GM21447 (cell line): ENCODE data around the gene MAST1.
A peak's percentile ranks its signal among the peaks of the same experiment; 100 is the strongest.
"Not testable (repeated sequence)": the region's sequence is repeated elsewhere in the genome, so short reads cannot be mapped to it uniquely, and the experiment has no call there.

ENCODE experiments used
- ATAC-seq: cut with Tn5 transposase; IDR thresholded peaks from one replicate; pipeline ENCODE4 v1.9.1; 2021; ENCODE audit not compliant: unreplicated experiment

The MAST1 gene

DNA sequence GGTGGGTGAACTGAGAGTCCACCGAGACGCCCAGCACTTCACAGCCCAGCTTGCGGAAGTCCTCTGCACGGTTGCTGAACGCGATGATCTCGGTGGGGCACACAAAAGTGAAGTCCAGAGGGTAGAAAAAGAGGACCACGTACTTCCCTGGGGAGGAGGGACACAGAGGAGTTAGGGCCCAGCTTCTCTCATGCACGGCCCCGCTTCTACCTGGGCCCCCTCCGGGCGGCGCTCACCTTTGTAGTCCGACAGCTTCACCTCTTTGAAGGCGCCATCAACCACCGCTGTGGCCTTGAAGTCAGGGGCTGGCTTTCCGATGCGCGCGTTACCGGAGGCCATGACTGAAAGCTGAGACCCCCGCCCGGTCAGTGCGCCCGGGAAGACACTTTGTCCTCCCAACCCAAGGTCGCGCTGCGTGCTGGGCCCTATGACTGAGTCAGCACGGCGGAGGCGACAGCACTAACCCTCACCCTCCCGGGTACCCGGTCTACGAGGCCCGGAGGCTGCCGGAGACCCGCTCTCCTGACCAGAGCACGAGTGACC is 37.3 kb upstream of the MAST1 start:
- ATAC-seq = no peak

- no peak for ATAC-seq
Observed at GRCh38 chr19:12801466-12802266, 36.6 kb upstream of the MAST1 start, which contains the start of the genes PRDX2 and THSD8. Gene PRDX2, minus strand, starts transcription at chr19:12801800. Its CDS starts 539 bp downstream, at chr19:12801261. Gene THSD8, plus strand, starts transcription at chr19:12802069. Its CDS starts 3 bp downstream, at chr19:12802072.

GRCh38 chr19:12802267-12803106 is 35.8 kb upstream of the MAST1 start:
- ATAC-seq = no peak

DNA sequence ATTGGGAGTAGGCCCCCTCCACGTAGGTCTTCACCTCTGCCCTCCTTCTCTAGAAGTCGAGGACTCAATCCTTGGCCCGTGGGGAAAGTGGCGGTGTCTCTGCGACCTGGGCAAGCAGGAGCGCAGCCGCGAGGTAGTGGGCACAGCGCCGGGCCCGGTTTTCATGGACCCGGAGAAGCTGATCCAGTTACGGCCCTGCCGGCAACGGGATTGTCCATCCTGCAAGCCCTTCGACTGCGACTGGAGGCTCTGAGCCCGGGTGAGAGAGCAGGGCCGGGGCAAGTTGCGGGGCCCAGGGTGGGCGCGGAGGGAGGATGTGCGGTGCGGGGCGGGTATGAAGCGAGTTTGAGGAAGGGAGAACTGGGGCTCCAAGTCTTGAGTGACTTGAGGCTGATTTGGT is 34.3 kb upstream of the MAST1 start:
- ATAC-seq = no peak

DNA sequence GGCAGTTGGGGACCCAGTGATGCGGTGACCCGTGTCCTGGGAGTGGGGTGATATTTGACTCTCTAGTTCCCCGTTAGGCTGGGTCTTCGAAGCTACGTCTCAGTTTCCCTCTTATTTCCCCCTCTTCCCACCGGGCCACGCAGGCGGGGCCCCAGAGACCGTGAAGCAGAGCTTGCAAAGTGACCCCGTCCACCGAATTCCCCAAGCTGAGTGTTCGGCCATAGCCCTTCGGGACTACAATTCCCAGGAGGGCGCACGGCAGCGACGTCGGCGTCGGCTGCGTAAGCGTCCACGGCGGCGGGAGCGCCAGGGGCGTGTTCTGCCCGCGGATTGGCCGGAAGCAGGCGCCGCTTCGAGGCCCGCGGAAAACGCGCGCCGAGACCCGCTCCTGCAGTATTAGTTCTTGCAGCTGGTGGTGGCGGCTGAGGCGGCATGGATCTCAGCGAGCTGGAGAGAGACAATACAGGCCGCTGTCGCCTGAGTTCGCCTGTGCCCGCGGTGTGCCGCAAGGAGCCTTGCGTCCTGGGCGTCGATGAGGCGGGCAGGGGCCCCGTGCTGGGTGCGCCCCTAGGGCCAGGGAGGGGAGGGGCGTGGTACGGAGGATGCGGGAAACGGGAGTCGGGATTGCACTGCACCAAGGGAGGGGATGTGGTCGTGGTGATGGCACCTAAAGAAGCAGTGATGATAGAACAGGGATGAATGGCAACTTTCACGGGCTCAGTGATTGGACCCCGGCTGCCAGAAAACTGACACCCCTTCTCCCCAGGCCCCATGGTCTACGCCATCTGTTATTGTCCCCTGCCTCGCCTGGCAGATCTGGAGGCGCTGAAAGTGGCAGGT is 31.9 kb upstream of the MAST1 start, which contains the start of gene RNASEH2A:
Gene RNASEH2A (plus strand): TSS at position 343 of the 840 bp plus-strand sequence. CDS start 90 bp downstream, at position 433.
- ATAC-seq = peak; percentile 72

DNA sequence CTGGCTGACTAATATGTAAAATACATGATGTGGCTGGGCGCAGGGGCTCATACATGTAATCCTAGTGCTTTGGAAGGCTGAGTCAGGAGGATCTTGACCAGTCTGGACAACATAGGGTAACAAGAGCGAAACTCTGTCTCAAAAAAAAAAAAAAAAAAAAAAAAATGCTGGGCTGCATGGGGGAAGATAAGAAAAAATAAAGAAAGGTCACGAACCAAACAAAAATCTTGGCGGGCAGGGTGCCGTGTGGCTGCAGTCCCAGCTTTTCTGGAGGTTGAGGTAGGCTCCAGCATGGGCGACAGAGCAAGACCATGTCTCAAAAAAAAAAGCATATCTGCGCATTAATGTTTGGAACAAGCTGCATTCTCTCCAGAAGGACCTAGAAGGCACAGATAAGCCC is 23.2 kb upstream of the MAST1 start:
- no peak for ATAC-seq

DNA sequence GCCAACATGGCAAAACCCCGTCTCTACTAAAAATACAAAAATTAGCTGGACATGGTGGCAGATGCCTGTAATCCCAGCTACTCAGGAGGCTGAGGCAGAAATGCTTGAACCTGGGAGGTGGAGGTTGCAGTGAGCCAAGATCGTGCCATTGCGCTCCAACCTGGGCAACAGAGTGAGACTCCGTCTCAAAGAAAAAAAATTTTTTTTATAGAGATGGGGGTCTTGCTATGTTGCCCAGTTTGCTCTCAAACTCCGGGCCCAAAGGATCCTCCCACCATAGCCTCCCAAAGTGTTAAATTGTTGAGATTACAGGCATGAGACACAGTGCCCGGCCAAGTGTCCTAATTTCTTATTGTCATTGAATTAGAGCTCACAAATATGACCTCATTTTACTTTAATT is 21.1 kb upstream of the MAST1 start:
- not testable (repeated sequence) for ATAC-seq

DNA sequence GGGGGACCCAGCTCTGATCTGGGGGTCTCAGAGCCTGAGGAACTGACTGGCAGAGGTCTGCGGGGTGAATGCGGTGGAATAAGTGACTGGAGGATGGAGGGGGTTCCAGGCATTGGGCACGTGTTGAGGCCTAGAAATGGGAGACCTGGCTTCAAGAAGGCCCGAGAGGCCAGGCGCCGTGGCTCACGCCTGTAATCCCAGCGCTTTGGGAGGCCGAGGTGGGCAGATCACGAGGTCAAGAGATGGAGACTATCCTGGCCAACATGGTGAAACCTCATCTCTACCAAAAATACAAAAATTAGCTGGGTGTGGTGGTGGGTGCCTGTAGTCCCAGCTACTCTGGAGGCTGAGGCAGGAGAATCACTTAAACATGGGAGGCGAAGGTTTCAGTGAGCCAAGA is 20.5 kb upstream of the MAST1 start:
- ATAC-seq = not testable (repeated sequence)

DNA sequence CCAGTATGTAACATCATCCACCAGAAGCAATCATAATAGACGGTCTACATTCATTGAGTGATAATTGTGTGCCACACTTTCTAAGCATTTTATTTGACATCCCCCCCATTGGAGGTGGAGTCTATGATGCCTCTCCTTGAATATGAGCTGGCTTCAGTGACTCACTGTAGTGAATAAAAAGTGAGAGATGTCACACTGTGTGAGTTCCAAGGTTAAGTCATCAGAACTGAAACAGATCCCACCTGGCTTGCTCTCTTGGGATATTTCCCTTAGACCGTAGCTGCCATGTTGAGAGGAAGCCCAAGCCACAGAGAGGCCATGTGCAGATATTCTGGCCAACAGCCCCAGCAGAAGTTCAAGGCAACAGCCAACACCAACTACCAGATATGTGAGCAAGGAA is 16.6 kb upstream of the MAST1 start:
- no peak for ATAC-seq

GRCh38 chr19:12825254-12826131 is 12.8 kb upstream of the MAST1 start:
- no peak for ATAC-seq

GRCh38 chr19:12828494-12828893 is 9.8 kb upstream of the MAST1 start:
- ATAC-seq = no peak

GRCh38 chr19:12833418-12833737 is 4.9 kb upstream of the MAST1 start:
- ATAC-seq = no peak

DNA sequence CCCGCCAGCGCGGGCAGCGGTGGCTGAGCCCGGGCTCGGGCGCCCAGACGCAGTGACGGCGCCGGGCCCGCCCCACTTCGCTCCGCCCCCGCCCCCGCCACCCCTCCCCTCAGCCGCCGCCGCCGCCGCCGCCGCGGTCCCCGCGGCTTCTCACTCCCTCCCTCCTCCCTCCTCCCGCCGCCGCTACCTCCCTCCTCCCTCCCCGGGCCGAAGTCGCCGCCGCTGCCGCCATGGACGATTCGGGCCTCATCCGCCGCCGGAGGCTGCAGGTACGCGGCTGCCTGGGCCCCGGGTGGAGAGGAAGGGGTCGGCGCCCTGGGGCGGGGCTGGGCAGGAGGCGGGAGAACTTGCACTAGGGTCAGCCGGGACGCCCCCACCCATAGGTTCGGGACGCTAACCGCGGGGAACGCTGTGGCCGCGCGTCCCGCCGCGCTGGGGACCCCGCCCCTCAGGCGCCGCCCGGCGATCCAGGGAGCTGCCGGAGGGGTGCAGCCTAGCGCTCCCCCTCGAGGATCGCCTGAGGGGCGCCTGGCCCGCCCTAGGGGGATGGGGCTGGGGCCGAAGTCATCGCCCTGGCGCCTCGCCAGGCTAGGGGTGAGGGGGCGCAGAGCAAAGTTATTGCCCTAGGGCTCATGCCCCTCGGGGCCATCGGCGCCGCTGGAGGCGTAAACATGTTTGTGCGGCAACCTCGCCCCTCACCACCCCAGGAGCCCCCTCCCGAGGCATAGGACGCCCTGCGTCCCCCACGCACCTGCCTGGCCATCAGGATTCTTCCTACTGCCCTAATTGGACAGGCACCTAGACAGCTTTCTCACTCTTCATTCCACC is 4.4 kb upstream of the MAST1 start:
- no peak for ATAC-seq

GRCh38 chr19:12834566-12834943 is 3.8 kb upstream of the MAST1 start, which contains the start of gene RTBDN:
Gene RTBDN, minus strand, starts transcription at chr19:12834579. Its CDS starts 4,600 bp downstream, at chr19:12829979.
- ATAC-seq = no peak

DNA sequence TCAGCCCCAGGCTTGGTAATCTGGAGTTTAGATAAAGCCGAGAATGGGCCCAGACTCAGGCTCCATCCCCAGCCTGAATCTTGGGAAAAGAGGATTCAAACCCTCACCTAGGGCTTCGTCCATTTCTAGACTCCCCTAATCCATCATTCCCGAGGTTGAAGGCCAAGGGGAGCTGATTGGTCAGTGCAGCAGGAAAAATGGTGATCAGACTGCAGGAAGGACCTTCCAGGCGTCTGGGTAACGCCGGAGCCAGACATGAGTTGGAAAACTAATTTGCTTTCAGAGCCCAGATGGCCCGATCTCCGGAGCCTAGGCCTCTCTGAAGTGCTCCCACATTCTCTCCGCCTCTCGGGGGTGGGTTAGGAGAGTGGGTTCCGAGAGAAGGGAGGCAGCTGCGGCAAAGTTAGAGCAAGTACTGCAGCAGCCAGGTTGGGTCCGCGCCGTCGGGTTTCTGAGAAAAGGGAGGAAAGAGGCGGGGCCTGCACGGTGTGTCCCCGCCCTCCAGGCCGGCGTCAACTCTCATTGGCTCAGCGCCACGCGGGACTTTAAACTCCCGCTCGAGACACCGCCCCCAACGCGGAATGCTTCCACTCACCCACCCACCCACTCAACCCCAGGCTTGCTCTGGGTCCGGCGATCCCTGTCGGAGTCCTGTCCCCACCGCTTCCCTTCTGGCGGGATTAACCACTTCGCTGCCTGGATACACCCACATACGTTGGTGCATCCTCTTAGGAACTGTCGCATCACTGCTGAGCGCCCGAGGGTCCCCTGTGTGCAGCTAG is 3.1 kb upstream of the MAST1 start:
- no peak for ATAC-seq

DNA sequence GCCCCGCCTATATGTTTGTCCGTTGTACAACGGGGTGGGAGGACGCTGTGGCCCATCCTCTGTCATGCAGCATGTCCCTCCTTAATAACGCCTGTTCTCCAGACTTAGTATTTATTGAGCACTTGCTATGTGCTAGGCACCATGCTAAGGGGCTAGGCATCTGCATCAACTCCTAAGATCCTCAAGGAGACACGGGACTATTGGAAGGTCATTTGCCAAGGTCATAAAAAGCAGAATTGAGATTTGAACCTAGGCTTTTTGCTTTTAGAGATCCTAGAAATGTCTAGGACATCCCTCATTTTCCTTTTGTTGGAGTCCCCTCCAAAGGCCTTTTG is 1.8 kb upstream of the MAST1 start:
- no peak for ATAC-seq

DNA sequence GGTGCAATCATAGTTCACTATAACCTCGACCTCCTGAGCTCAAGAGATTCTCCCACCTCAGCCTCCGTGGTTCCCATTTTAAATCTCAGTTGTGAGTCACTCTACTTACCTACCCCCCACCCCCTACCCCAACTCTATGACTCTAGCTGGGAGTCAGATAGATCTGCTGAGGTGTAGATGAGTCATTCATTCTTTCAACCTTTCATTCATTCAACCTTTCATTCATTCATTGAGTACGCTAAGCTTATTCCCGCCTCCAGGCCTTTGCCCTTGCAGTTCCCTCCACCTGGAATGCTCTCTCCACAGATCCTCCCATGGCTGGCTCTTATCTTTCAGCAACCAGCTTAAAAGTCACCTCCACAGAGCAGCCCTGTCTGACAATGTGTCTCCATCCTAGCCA is 1.1 kb upstream of the MAST1 start:
- no peak for ATAC-seq
